HG03575 (cell line): ENCODE results near the gene LPO.

Experiments
- ATAC-seq: cut with Tn5 transposase; IDR thresholded peaks from one replicate; pipeline ENCODE4 v1.9.1; 2021; ENCODE audit not compliant: unreplicated experiment, insufficient number of reproducible peaks, low FRiP score; ENCODE audit errors: extremely low read depth

Gene LPO

GRCh38 chr17:58224315-58224714, 14.1 kb upstream of the LPO start:
- no peak for ATAC-seq

GRCh38 chr17:58227733-58228132, 10.7 kb upstream of the LPO start:
- ATAC-seq, result no peak

- no peak for ATAC-seq
Observed at GRCh38 chr17:58228679-58229078, 9.7 kb upstream of the LPO start.

GRCh38 chr17:58229384-58229783, 9.0 kb upstream of the LPO start:
- no peak for ATAC-seq

- no peak for ATAC-seq
Observed at GRCh38 chr17:58229881-58230280, 8.5 kb upstream of the LPO start.

- no peak for ATAC-seq
Observed at GRCh38 chr17:58231641-58232040, 6.7 kb upstream of the LPO start.

GRCh38 chr17:58232707-58233156, 5.7 kb upstream of the LPO start:
- no peak for ATAC-seq

- ATAC-seq, result no peak
Observed at GRCh38 chr17:58233543-58233942, 4.8 kb upstream of the LPO start.

GRCh38 chr17:58234512-58234911, 3.9 kb upstream of the LPO start:
- no peak for ATAC-seq

GRCh38 chr17:58235821-58236220, 2.6 kb upstream of the LPO start:
- no peak for ATAC-seq

- no peak for ATAC-seq
Observed at GRCh38 chr17:58236394-58236793, 2.0 kb upstream of the LPO start.

- no peak for ATAC-seq
Observed at GRCh38 chr17:58239987-58240386, 1.6 kb downstream of the LPO start.

- no peak for ATAC-seq
Observed at GRCh38 chr17:58242171-58242784, 3.9 kb downstream of the LPO start.

GRCh38 chr17:58244963-58245362, 6.6 kb downstream of the LPO start:
- no peak for ATAC-seq

GRCh38 chr17:58245428-58246103, 7.2 kb downstream of the LPO start:
- no peak for ATAC-seq

- no peak for ATAC-seq
Observed at GRCh38 chr17:58246104-58246740, 7.8 kb downstream of the LPO start.

- ATAC-seq, result no peak
Observed at GRCh38 chr17:58246781-58247180, 8.4 kb downstream of the LPO start.

- no peak for ATAC-seq
Observed at GRCh38 chr17:58247511-58248363, 9.4 kb downstream of the LPO start.

GRCh38 chr17:58248955-58249269, 10.5 kb downstream of the LPO start:
- no peak for ATAC-seq
